D721Med (cell line): Measurements from ENCODE around the gene TBC1D7.

Experiments
- DNase-seq: peaks from one replicate; pipeline ENCODE4 v3.0.0; 2011; ENCODE audit warnings: low spot score; ENCODE audit not compliant: insufficient read length
- FAIRE-seq: peaks from 2 replicates; lab custom pipeline; 2011; peaks lifted over from hg19 to GRCh38; lab: Jason Lieb, UNC
- TF ChIP-seq, protein P1 (sequence below): IDR thresholded peaks from 2 replicates; pipeline ENCODE4 v1.5.1; 2012; ENCODE audit warnings: mild to moderate bottlenecking, control low read depth; ENCODE audit not compliant: insufficient read depth; ENCODE audit errors: missing control alignments

The TBC1D7 gene

DNA sequence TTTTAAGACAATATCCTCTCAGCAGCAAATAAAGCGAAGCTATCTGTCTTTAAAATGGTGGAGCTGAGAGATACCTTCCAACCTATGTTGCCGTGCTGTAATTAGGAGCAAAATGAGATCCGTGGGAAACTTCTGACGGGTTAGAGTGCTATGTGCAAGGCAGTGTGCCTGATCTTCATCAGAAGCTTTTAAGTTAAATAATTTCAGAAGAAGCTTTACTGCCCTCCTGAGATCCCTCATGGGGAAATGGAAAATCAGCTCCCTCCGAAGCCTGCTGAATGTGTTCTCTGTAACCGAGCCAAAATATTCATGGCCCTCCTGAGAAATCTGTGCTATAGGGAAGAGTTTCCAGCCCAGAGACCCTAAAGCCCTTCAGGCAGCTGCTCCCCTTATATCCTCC lies 43.7 kb upstream of the TBC1D7 start:
- FAIRE-seq (no peak), DNase-seq (no peak)
- TF ChIP-seq, protein P1, sequence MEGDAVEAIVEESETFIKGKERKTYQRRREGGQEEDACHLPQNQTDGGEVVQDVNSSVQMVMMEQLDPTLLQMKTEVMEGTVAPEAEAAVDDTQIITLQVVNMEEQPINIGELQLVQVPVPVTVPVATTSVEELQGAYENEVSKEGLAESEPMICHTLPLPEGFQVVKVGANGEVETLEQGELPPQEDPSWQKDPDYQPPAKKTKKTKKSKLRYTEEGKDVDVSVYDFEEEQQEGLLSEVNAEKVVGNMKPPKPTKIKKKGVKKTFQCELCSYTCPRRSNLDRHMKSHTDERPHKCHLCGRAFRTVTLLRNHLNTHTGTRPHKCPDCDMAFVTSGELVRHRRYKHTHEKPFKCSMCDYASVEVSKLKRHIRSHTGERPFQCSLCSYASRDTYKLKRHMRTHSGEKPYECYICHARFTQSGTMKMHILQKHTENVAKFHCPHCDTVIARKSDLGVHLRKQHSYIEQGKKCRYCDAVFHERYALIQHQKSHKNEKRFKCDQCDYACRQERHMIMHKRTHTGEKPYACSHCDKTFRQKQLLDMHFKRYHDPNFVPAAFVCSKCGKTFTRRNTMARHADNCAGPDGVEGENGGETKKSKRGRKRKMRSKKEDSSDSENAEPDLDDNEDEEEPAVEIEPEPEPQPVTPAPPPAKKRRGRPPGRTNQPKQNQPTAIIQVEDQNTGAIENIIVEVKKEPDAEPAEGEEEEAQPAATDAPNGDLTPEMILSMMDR = no peak

DNA sequence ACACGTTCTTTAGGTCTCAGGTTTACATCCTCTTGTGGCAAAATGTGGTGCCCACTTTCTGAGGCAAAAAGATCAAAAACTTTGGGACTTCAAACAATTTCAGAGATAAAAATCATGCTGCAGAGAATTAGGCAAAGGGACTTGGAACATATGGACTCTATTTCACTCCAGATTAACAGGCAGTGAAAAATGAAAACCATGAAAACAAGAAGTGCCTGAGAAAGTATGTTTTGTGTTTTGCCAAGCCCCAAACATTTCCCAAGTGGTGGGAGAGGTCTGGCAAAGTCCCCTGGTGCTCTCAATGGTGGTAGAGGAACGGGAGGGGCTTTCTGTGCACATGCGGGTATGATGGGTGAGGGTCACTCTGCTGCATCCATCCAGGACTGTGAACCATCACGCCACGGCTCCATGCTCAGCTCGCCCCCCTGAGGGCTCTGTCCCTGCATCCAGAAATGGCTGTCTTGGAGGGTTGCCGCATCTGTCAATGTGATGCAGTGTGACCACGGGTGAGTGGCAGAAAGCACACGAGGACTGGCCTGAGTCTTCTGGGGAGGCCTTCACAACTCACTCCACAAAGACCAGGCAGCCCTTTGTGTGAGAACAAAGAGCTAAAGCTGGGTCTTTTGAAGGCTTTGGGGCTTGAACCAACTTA lies 43.2 kb upstream of the TBC1D7 start:
- TF ChIP-seq, protein P1 = no peak
- FAIRE-seq (no peak), DNase-seq (no peak)

DNA sequence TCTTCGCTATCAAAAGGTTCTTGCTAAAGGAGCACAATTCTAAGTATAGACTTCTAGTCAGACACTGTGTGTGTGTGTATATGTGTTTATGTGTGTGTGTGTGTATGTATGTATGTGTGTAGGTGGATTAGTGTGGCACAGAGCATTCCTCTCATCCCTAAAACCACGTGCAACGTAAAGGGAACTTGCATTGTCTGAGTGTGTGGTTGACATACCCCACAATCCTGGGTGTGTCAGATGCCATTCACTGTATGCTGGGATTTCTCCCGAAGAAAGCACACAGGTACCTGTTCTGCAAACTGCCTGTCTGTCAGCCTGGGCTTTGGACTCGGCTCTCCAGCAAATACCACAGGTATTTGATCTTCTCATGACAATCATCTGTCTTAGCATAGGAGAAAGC lies 42.3 kb upstream of the TBC1D7 start:
- FAIRE-seq = no peak
- TF ChIP-seq, protein P1 = no peak

DNA sequence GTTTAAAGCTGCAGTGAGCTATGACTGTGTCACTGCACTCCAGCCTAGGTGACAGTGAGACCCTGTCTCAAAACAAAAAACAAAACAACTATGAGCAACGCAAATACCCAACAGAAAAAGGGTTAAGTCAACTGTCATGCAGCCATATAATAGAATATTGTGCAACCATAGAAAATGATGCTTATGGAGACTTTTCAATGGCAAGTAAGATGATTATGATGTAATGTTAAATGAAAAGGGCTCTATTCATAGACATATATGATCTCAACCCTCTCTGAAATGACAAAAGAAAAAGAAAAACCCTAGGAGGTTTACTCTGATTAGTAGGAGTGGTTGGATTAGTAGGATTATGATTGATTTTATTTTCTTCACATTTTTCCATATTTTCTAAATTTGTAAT lies 41.3 kb upstream of the TBC1D7 start:
- TF ChIP-seq, protein P1 = no peak
- DNase-seq (no peak), FAIRE-seq (no peak)

More for the DNA sequence above, 42.3 kb upstream of the TBC1D7 start:
- DNase-seq = no peak

DNA sequence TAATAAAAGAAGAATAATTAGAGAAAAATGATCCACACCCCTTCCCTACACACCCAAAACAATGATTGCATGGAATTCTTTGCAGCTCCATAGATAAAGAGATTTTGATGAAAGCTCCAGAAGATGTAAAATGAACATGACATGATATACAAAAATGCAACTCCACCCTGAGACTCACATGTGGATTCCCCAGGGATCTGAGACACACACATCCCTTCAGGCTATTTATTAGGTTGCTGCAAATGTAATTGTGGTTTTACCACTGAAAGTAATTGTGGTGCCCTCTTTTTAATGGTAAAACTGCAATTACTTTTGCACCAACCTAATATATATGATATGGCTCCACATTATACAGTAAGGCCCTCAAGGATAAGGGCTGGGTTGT lies 40.4 kb upstream of the TBC1D7 start:
- no peak for DNase-seq
- TF ChIP-seq, protein P1 = no peak
- no peak for FAIRE-seq

DNA sequence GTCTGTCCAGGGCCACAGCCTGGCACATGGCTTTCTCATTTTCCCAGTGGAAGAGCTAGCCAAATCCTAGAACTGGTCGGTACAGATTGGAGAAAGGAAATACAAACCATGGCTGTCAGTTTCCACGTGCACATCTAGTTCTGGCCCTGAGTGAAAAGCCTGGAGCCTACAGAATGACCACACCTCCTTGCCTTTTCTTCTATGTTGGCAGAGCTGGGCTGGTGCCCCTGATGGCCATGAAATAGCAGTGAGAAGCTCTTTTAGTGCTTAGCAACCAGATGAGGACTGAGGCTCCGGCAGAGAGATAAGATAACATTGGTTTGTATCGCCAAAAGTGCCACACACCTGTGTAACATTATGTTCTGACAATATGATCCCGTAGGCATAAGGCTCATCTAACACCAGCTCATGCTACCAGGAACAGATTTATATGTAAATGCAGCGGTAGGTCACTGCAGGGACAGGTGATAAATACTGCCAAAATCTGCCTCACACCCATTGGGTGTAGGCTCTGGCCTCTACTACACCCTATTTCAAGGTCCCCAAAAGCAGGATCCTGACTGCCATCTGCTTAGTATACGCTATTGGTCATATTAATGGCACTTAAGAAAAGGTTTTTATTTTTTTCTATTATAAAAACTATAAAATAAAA lies 39.9 kb upstream of the TBC1D7 start:
- TF ChIP-seq, protein P1 = no peak
- no peak for DNase-seq
- FAIRE-seq = no peak

DNA sequence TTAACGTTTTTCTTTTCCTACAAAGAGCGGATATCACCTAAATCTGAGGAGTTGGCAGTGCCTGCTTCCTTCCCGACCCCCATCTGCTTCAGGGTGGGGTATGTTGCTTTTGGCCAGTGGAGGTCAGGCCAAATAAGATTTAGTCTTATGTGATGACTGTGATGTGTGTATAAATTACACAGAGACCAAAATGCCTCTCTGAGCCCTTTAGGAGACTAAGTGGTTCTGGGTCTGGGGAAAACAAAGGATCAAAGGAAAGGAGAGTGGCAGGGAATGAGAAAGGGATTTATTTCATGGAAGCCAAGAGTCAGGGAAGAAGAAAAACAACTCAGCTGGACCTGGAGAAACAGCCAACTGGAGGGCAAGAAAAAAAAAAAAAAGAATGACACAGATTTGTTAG lies 39.1 kb upstream of the TBC1D7 start:
- TF ChIP-seq, protein P1 = no peak
- FAIRE-seq (no peak), DNase-seq (peak; percentile 35)
